ENCODE data around the gene ELF1.

The ELF1 gene

DNA sequence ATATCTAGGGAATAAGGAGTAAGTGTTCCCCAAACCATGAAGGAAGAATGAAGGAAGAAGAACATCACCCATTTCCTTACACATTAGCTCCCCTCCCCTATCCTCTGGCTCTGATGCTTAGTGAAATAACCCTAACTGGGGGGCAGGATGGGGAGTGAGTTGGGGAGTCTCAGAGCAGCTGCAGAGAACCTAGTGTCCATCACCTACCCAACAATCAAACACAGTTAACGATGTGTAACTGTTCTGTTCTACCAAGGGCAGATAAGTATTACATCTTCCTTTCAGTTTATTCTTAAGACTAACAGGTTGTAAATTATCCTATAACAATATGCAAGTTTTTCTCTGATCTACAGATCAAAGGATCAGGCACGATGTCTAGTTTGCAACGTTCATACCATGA is 12.8 kb downstream of the ELF1 start:
- DNase-seq = no peak

DNA sequence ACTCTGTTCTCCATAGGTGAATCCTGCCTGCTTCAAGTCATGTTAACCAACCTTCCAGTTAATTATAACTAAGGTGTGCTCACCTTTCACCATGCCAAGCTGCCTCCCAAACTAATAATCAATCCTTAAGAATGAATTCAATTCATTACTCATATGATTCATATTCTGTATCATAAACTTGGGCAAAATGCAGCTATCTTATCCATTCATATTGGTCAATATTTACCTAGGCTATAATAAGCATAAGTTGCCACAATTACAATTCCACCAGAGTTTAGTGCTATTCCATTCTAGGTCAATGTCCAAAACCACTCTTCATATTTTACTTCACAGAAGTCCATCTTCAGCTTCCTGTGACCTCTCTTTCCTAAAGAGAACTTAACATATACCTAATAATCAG is 13.4 kb downstream of the ELF1 start:
- no peak for DNase-seq

DNA sequence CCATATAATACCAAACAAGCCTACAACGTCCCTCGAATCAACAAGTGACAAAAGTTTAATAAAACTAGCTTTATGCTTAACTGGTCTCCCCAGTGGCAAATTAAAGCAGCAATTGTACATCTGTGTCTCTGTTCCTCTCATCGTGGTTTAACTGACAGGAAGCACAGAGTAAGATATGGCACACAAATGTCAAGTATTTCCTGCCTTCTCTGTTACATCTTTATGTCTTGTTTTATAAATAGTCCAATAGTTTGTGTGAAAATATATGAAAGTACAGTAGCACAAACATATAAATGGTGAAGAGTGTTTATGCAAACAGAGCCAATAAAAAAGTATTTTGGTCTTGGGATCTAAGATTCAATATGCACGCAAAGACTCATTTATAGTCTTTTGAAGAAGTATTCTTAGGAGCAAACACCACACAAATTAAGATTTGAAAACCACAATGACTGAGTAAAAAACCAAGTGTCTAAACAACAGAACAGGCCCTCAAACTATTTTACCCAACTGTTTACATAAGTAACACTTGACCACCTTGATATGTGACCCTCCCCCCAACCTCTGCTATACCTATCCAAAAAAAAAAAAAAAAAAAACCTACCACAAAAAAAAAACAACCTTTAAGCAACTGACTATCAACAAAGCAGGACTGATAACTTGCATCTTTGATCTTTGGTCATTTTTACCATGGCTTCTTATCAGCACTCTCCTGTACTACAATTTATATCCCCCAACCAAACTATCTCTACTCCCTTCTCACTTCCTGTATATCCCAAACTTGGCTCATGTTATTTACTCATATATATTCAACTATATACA is 14.0 kb downstream of the ELF1 start:
- no peak for DNase-seq

DNA sequence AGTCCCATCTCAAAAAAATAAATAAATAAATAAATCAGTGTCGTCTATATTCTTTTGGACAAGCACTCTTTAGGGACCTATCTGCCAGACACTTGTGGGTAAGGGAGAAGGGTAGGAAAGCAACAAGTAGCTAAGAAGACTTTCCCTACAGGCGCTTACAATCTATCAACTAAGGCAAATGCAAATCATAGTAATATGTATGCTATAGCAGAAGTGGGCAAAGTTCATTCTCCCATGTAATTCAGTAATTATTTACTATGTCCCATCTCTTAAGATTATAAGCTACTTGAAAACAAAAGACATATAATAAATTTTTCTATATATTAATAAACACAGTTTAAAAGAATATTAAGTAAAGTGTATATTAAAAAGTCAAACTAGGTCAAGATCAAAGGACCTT is 16.5 kb downstream of the ELF1 start:
- no peak for DNase-seq

DNA sequence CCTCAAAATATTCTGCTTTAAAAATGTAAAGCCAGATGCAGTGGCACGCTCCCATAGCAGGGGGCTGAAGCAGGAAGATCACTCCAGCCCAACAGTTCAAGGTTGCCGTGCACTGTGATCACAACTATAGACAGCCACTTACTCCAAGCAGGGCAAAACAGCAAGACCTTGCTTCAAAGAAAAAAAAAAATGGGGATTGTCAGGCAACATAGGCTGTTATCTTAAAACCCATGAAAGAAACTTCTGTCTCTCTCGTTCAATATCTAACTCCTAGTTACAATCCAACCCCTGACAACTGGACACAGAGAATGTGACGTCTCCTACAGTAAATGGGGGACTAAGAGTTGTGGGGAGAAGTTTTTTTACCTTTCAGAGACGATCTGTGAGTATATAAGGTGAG is 17.4 kb downstream of the ELF1 start:
- no peak for DNase-seq

DNA sequence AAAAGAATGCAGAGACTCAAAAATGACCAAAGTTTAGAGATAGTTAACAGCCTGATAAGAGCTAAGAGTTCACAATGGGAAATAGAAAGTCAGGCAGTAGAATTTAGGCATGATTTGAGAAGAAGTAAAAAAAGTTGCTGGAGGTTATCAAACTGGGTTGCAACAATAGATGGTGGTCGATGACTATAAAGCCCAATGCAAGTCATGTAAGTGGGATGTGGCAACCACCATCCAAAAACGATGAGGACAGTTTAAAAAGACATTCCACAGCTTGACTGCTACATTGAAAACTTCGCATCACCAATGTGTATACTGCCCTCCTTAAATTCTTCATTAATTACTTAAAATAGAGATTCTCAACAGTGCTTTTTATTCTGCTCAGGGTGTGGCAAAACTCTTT is 19.7 kb downstream of the ELF1 start:
- DNase-seq = no peak

DNA sequence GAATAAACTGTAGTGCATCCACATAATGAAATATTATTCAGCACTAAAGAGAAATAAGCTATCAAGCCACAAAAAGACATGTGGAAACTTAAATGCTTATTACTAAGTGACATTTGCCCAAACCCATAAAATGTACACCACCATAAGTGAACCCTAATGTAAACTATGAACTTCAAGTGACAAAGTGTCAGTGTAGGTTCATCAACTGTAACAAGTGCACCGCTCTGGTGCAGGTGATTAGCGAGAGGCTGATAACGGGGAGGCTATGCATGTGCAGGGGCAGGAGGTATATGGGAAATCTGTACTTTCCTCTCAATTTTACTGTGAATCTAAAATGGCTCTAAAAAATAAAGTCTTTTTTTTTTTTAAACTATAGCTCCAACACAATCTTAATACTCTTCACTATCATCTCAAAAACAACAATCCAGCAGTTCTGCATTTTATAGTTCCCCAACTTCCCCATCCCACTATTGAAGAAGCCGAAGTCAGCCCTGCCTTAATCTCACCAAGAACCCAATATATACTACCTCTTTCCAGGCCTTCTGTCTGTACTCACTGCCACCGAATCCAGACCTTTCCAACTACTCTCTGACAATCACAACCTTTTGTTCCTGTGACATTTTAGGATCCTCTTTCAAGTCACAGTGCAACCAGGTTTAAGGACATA is 22.6 kb downstream of the ELF1 start:
- DNase-seq = no peak

DNA sequence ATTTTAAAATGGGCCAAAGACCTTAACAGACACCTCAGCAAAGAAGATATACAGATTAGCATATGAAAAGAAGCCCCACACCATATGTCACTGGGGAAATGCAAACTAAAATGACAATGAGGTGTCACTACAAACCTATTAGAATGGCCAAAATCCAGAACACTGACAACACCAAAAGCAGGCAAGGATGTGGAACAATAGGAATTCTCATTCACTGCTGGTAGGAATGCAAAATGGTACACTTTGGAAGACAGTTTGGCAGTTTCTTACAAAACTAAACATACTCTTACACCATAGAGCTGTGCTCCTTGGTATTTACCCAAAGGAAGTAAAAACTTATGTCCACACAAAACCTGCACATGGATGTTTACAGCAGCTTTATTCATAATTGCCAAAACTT is 23.1 kb downstream of the ELF1 start:
- no peak for DNase-seq

DNA sequence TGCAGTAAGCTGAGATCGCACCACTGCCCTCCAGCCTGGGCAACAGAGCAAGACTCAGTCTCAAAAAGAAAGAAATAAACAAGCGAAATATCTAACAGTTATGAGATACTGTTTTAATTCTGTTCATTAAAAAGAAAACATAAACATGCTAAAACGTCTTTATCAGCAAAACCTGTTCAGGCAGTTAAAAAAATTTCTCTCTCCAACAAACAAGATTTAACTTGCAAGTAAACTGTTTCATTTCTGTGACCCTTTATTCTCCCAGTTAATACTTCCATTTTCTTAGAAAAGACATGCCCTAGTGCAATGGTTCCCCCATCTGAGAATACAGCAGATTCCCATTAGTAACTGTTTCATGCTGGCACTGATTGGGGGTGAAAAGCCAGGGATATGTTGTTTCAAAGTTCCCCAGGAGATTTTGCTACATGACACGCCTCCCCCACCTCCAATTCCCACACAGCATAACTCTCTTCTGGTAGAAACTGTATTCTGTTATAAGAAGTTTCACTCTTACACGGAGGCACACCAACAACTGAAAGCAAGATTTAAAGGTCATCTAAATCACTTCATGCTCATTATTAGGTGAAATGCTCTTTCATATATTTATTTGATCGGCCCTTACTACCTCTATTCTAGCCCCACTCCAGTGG is 24.4 kb downstream of the ELF1 start:
- no peak for DNase-seq

DNA sequence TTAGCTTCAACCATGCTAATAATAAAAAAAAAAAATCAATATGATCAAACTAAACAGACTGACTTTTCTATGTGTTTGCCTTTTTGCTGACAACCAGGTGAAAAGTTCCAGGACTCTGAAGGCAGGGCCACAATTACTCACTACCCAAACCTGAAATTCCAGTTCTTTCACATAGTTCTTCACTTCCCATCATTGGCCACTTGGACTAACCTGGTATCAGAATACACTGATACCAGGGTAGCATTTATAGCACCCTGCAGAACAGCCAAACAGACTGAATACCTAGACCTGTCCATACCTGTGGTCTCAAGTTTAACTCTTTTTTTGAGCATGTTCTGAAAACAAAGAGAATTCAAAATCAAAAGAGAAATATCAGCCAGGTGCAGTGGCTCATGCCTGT is 25.1 kb downstream of the ELF1 start:
- no peak for DNase-seq

DNA sequence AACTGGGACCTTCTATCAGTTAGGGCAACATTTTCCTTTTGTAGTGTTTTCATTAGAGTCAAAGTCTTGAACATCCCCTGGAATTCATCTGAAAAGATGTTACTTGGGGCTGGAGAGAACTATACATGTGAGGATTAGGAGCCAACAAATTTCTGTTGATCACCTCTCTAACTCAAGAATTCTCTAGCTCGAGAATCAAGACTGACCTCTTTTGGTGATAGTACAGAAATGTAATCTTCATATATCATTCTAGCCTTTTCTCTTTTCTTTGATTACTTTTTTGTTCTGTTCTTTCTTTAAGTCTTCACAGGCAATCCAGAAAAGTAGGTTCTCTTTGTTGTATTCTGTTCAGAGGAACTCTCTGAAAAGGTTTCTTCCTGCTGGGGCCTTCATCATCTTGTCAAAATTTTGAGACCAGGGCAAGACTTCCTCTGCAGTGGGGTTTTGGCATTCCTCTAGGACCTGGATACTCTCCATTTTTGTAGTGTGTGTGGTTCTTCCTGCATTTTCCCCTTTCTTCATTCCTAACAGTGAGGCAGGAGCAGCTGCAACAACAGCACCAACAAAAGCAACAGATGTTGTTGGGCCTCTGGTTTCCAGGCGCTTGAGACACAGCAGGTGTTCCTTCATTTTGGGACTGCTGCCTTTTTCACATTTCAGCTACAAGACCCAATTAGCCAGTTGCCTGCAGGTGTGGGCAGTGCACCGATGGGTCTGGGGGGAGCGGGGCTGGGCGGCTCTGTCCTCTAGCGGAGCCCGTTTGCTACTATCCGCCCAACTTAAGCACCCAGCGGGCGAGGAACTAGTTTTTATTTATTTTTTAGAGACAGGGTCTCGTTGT is 26.2 kb downstream of the ELF1 start:
- no peak for DNase-seq

DNA sequence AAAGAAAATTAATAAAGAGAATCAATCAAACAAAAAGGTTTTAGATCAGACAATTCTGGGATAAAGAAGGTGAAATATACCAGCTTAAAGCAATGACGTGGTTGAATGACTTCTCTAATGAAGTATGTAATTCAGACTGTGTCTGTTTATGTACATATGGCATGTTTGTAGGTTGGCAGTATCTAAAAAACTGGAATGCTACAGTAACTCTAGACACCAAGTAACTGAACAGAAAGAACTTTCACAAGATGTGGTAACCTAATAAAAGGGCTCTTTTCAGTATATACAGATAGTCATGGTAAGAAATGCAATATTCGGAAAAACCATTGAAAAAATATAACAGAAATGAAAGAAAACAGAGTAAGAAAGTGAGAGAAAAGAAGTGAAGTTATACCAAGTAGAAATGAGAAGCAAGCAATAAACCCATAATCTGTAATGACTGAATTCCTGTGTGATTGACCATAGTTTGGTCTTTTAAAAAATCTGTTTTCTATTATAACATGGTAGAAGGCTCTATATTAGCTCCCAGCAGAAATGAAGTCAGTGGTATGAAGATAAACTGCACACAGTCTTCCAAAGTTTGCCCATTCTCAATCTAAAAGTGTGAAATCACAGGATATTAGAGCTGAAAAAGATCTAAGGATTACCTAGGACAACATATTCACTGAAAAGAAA is 31.4 kb downstream of the ELF1 start:
- DNase-seq = no peak

DNA sequence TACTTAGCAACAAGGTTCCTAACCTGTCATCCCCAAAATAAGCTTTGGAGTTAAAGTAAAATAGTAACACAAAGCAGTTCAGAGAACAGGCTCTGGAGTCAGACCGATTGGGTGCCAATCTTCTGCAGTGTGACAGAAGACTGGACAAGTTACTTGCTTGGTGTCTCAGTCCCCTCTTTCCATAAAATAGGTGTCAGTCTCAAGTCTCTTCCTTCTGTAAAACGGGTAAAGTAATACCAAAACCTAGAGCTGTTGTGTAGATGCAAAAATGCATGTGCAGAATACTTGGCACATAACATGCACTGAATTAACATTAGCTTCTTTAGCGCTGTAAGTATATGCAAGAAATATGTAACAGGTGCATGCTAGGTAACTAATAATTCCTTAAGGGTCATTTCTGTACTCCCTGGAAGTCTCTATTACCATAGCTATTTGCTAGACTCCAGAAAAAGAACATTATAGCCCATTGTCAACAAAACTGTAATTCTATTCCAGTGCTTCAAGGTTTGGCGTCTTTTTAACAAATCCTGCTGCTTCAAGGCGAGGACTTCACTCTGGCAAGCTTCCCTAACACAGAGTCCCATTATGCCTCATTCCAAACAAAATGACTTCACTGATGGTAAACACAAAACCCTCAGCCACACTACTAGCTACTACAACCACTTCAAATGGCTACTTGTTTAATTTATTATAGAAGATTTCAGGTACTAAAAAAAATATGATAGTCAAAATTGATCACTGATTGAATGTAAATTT is 32.8 kb downstream of the ELF1 start:
- no peak for DNase-seq

DNA sequence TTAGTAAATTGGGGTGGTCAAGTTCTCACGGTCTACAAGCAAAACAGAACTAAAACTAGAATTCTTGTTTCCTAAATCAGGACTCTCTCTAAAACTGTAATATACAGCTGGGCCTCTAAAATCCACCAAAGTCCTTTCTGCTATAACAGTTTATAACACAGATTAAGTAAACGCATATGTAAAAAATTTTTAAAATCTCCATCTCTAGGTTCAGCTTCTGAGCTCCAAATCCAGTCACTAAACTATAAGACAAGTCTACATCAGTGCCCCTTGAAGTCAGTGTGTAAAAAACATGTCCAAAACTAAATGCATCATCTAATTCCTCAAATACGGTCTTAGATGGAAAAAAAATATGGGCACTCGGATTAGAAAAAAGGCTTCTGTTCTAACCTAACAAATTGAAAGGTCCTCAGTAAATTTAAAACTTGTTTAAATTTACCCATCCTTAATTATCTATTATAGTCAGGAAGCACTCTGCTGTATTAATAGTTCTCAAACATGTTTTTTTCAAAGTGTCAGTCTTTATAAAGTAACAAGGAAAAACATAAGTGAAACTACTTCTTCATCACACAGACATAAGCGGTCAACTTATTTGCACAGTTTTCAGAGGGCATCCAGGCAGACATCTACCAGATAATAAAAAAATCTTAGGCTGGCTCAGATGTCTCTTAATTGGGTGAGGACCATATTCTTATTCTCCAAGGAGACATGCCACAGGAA is 33.6 kb downstream of the ELF1 start:
- no peak for DNase-seq

DNA sequence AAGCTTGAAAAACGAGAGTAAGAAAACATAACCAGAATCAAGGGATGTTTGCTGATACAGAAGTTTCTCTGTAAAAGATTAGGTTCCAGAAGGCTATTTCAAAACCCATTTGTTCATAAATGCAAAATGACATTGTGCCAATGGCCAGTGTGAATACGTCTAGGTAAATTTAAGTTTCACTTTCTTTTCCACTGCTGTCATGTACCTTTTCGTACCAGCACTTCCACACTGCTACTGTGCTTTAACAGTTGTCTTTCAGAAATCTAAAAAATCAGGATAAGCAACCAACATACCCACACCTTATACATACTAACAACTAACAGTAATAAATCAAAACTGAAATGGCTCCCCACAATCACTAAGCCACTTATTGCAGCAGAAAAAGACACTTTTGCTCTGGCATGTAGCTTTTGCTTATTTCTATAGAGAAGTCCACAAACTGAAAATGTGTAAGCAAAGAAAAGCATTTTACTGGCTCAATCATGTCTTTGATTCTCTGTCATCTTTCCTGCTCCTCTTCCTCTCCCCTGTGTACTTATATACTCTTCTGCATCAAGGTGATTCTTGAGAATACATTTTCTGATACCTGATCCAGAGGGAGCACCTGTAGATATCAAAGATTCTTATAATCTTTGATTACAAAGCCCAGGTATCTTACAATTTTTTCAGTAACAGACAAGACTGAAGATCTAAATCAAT is 34.3 kb downstream of the ELF1 start:
- no peak for DNase-seq

DNA sequence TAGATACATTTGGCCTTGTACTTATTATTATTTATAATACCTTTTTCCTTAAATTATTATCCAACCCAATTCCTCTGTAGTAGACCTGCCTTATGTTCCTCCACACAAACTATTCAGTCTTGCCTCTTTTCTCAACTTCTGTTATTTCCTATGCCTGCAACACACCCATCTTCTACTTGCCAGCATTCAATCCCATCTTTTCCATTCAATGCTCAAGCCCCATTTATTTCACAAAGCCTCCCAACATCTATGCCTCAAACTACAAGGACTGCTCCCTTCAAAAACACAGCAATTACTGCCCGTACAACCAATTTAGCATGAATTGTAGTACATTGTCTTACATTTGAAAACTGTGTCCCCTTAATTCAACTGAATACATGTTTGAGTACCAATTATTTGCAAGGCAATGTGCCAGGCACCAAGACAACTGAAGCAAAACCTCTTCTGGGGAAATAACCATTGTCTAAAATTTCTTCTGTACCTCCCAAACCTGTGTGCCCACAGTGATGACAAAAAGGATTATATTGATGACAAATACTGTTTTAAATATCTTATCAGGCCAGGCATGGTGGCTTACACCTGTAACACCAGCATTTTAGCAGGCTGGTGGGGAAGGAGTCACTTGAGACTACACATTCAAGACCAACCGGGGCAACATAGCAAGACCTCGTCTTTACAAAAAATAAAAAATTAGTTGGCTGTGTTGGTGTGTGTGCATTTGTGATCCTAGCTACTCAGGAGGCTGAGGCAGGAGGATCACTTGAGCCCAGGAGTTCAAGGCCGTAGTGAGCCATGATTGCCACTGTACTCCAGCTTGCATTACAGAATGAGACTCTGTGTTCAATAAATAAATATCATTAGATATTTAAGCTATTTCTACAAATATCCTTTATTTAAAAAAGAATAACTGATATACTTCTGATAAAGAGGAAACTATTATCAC is 35.1 kb downstream of the ELF1 start:
- no peak for DNase-seq

DNA sequence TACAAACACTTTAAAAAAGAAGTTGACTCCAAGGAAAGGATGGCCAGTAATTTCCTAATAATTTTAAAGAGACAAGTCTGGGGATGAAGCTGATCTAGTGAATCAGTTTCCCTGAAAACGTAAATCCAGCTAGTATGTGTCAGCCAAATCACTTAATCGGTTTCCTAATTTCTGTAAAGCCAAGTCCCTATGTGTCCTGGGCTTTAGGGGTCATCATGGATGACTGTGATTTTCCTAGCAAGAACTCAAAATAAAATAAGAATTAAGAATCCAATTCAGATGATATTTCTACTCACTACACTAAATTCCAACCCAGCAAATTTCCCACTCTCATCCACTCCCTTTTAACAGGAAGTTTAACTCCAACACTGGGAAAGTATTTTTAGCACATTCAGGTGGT is 35.9 kb downstream of the ELF1 start:
- no peak for DNase-seq

DNA sequence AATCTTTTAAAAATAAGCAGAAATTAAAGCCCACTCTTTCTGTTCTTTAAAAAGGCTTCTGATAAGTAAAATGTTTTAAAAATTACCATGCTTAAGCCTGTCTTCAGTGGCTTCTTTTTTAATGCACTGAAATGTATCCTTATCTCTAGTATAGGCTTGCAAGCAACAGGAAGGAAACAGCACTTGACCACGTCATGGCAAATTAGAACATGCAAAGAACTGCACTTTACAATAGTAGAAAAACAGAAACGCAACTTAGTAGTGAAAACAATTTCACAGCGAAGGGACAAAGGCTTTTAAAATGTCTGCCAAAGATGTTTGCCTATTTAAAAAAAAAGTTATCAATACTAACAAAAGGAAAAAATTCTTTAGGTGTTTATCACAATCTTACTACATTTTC is 36.3 kb downstream of the ELF1 start:
- no peak for DNase-seq

DNA sequence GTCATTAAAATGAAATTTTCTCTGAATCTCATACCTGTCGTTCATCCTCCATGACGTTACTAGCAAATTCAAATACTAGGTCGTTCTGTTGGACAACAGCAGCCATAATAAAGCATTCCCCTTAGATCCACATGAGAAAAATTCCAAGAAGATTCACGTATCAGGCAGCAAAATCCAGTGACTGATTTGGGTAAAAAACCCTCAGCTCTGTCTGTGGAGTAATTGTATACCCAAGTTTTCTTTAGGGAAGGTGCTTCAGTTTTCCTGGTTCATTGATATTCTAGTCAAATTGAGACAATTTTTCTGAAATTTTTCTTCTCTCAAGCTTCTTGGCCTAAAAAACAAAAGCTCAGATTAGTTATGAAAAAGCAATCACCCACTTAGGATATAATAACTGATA is 37.2 kb downstream of the ELF1 start:
- DNase-seq = no peak
